H9 (cell line): ENCODE data around the gene RABGAP1L. TPM values are rescaled to one million over a fixed set of nuclear protein-coding genes. Genes with fewer than 3 reads are reported as not detected.

ENCODE experiments used
- DNase-seq: peaks from one replicate; pipeline ENCODE4 v3.0.0-alpha.2; 2017
- H2AFZ ChIP-seq: one replicate; pipeline ENCODE4 v1.6.1; 2013; ENCODE audit warnings: mild to moderate bottlenecking, low read length, control low read depth, moderate library complexity
- H2AK5ac ChIP-seq: 2 replicates; pipeline ENCODE4 v1.6.1; 2013; ENCODE audit warnings: low read length, control low read depth, mixed read lengths; ENCODE audit not compliant: insufficient read length
- H2BK120ac ChIP-seq: one replicate; pipeline ENCODE4 v1.6.1; 2013; ENCODE audit warnings: low read depth, mild to moderate bottlenecking, low read length, control low read depth, inconsistent platforms; ENCODE audit not compliant: poor library complexity, severe bottlenecking
- H2BK12ac ChIP-seq: 2 replicates; pipeline ENCODE4 v1.6.1; 2013; ENCODE audit warnings: low read length, control low read depth, mixed read lengths, low read depth; ENCODE audit not compliant: insufficient read length
- H2BK15ac ChIP-seq: 2 replicates; pipeline ENCODE4 v1.6.1; 2013; ENCODE audit warnings: low read depth, low read length, control low read depth
- H2BK20ac ChIP-seq: one replicate; pipeline ENCODE4 v1.6.1; 2013; ENCODE audit warnings: low read depth, mild to moderate bottlenecking, low read length, control low read depth, inconsistent platforms; ENCODE audit not compliant: poor library complexity, severe bottlenecking
- H2BK5ac ChIP-seq: 2 replicates; pipeline ENCODE4 v1.6.1; 2013; ENCODE audit warnings: low read length, control low read depth, mixed read lengths; ENCODE audit not compliant: insufficient read length
- H3K14ac ChIP-seq: 2 replicates; pipeline ENCODE4 v1.6.1; 2013; ENCODE audit warnings: low read length, control low read depth; ENCODE audit not compliant: insufficient read depth
- H3K18ac ChIP-seq: 2 replicates; pipeline ENCODE4 v1.6.1; 2013; ENCODE audit warnings: low read depth, mild to moderate bottlenecking, mixed read lengths, low read length, control low read depth; ENCODE audit not compliant: insufficient read length
- H3K23ac ChIP-seq: 2 replicates; pipeline ENCODE4 v1.6.1; 2013; ENCODE audit warnings: low read length, control low read depth, mixed read lengths, low read depth; ENCODE audit not compliant: insufficient read length
- H3K23me2 ChIP-seq: 2 replicates; pipeline ENCODE4 v1.6.1; 2013; ENCODE audit warnings: low read depth, mild to moderate bottlenecking, mixed read lengths, low read length, control low read depth; ENCODE audit not compliant: insufficient read length, poor library complexity, severe bottlenecking
- H3K27ac ChIP-seq: 2 replicates; pipeline ENCODE4 v1.5.1; 2013; ENCODE audit warnings: low read length, control low read depth, mixed read lengths, low read depth; ENCODE audit not compliant: insufficient read length
- H3K27me3 ChIP-seq: 2 replicates; pipeline ENCODE4 v1.6.1; 2013; ENCODE audit warnings: low read length, control low read depth, inconsistent platforms; ENCODE audit not compliant: insufficient read depth
- H3K4ac ChIP-seq: 2 replicates; pipeline ENCODE4 v1.6.1; 2013; ENCODE audit warnings: low read depth, mild to moderate bottlenecking, control low read depth, inconsistent platforms, low read length, moderate library complexity
- H3K4me1 ChIP-seq: 2 replicates; pipeline ENCODE4 v1.6.1; 2013; ENCODE audit warnings: low read length, control low read depth, inconsistent platforms; ENCODE audit not compliant: insufficient read depth
- H3K4me2 ChIP-seq: 2 replicates; pipeline ENCODE4 v1.6.1; 2013; ENCODE audit warnings: low read length, control low read depth, mixed read lengths; ENCODE audit not compliant: insufficient read length, insufficient read depth
- H3K56ac ChIP-seq: 2 replicates; pipeline ENCODE4 v1.6.1; 2013; ENCODE audit warnings: low read depth, mild to moderate bottlenecking, mixed read lengths, low read length, control low read depth; ENCODE audit not compliant: insufficient read length
- H3K79me1 ChIP-seq: 2 replicates; pipeline ENCODE4 v1.6.1; 2013; ENCODE audit warnings: low read depth, mild to moderate bottlenecking, moderate library complexity, low read length, control low read depth, inconsistent platforms; ENCODE audit not compliant: insufficient read depth, poor library complexity, severe bottlenecking
- H3K79me2 ChIP-seq: 2 replicates; pipeline ENCODE4 v1.6.1; 2013; ENCODE audit warnings: low read length, control low read depth, inconsistent platforms; ENCODE audit not compliant: insufficient read depth
- H3K9ac ChIP-seq: 2 replicates; pipeline ENCODE4 v1.6.1; 2013; ENCODE audit warnings: low read length, control low read depth, mixed read lengths; ENCODE audit not compliant: insufficient read length; ENCODE audit errors: extremely low read depth
- H3K9me3 ChIP-seq: one replicate; pipeline ENCODE4 v1.6.1; 2013; ENCODE audit warnings: low read depth, low read length, inconsistent platforms; ENCODE audit not compliant: control insufficient read depth
- H3T11ph ChIP-seq: one replicate; pipeline ENCODE4 v1.6.1; 2013; ENCODE audit warnings: mild to moderate bottlenecking, low read length, control low read depth, inconsistent platforms
- H4K20me1 ChIP-seq: one replicate; pipeline ENCODE4 v1.6.1; 2013; ENCODE audit not compliant: control insufficient read depth, insufficient read length, insufficient read depth
- H4K5ac ChIP-seq: 2 replicates; pipeline ENCODE4 v1.6.1; 2013; ENCODE audit warnings: low read depth, mild to moderate bottlenecking, mixed read lengths, low read length, control low read depth; ENCODE audit not compliant: insufficient read length
- H4K8ac ChIP-seq: replicated peaks from 2 replicates; pipeline ENCODE4 v1.6.1; 2013; ENCODE audit warnings: low read length, control low read depth, mixed read lengths, low read depth; ENCODE audit not compliant: insufficient read length
- H4K91ac ChIP-seq: 2 replicates; pipeline ENCODE4 v1.6.1; 2013; ENCODE audit warnings: low read depth, mild to moderate bottlenecking, moderate library complexity, mixed read lengths, low read length, control low read depth; ENCODE audit not compliant: insufficient read length
- H3K27ac Mint-ChIP-seq, 3 experiments: 2 replicates in 2 of 3; 3 replicates in 1 of 3; pipeline ENCODE4 v1.8.0; 2020 to 2021; ENCODE audit warnings: mixed read lengths in 3 of 3, mild to moderate bottlenecking in 1 of 3, moderate library complexity in 1 of 3
- H3K27me3 Mint-ChIP-seq: 2 replicates; pipeline ENCODE4 v1.8.0; 2021; ENCODE audit warnings: low read depth, mild to moderate bottlenecking, moderate library complexity, mixed read lengths
- H3K36me3 Mint-ChIP-seq, 3 experiments: 2 replicates in 2 of 3; 3 replicates in 1 of 3; pipeline ENCODE4 v1.8.0; 2020 to 2021; ENCODE audit warnings: low read depth in 3 of 3, mixed read lengths in 3 of 3; ENCODE audit not compliant: insufficient read depth in 1 of 3
- H3K4me1 Mint-ChIP-seq, 2 experiments: 2 replicates each; pipeline ENCODE4 v1.8.0; 2020; ENCODE audit warnings: mixed read lengths in 2 of 2
- H3K4me3 Mint-ChIP-seq, 2 experiments: 2 replicates in 1 of 2; 3 replicates in 1 of 2; pipeline ENCODE4 v1.8.0; 2020 to 2021; ENCODE audit warnings: mild to moderate bottlenecking in 2 of 2, mixed read lengths in 2 of 2, moderate library complexity in 1 of 2
- H3K9me3 Mint-ChIP-seq, 2 experiments: 2 replicates in 1 of 2; 3 replicates in 1 of 2; pipeline ENCODE4 v1.8.0; 2020; ENCODE audit warnings: mild to moderate bottlenecking in 2 of 2, mixed read lengths in 2 of 2, moderate library complexity in 1 of 2
- WGBS: extraction: QIAGEN DNeasy Blood & Tissue Kit; methylation state at CpG from one replicate; pipeline ENCODE4 v1.1.7; 2013; ENCODE audit warnings: missing lambda C conversion rate, low lambda C conversion rate, mixed read lengths; ENCODE audit not compliant: insufficient read length; ENCODE audit errors: extremely low coverage; 5-methylcytosine and 5-hydroxymethylcytosine counted together
- total RNA-seq: library from RNA; stranded (reverse); gene quantifications from 2 replicates; pipeline ENCODE4 v1.2.1, GENCODE V29; 2021
- TF ChIP-seq, protein P1 (sequence below): fragments of 200-600 bp; sonication (generic); conservative IDR thresholded peaks from 3 replicates; pipeline ENCODE4 v1.8.0; 2021; ENCODE audit warnings: antibody characterized with exemption, mild to moderate bottlenecking

Gene RABGAP1L
- total RNA-seq, 1 experiment from 2014 or later: 147 TPM

DNA sequence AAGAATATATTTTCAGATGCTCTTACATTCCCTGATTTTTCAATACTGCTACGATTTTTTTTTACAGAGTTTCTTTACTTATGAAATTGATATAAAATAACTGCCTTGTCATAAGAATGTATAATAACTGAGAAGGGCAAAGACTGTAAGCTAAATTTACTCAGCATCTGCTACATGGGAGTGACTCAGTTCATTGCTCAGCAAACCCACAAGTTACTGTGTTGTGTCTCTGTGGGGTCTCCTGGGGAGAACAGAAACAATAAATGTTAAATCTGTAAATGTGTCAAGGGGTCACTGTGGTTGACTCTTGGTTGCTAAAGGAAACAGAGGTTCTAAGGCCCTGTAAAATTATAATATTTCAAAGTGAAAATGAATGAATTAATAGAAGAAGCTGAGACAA, 630.1 kb downstream of the RABGAP1L start:
- no peak overlapping the region for H3K4me2 ChIP-seq
- WGBS: no CpG with 5 or more reads among the region's 1 CpG

More for the DNA sequence above, 630.1 kb downstream of the RABGAP1L start:
- Histone ChIP-seq H3K27ac (no peak overlapping the region), H2BK12ac (no peak overlapping the region), H2BK120ac (no peak overlapping the region), H4K5ac (no peak overlapping the region), H3K56ac (no peak overlapping the region), H3K9me3 (no peaks in the 10 kb centered on the region), H2BK15ac (no peak overlapping the region), H4K91ac (no peak overlapping the region), H3K23ac (no peak overlapping the region), H2AFZ (no peak overlapping the region), H2BK5ac (no peak overlapping the region), H4K20me1 (no peaks in the 10 kb centered on the region), H3K9ac (no peak overlapping the region), H3K18ac (no peak overlapping the region), H3K14ac (no peak overlapping the region), H3K23me2 (no peaks in the 10 kb centered on the region), H3K79me2 (no peaks in the 10 kb centered on the region), H2AK5ac (no peak overlapping the region), H4K8ac (no peak overlapping the region), H3K4ac (no peak overlapping the region), H3K4me1 (no peaks in the 10 kb centered on the region), H3K79me1 (no peaks in the 10 kb centered on the region), H3K27me3 (no peaks in the 10 kb centered on the region), H2BK20ac (no peak overlapping the region), H3T11ph (no peak overlapping the region)
- peaks cover 8% of the 10 kb centered on the region in 2 experiments; a peak in 2 of 4 replicates for H3K4me1 Mint-ChIP-seq
- TF ChIP-seq, protein P1, sequence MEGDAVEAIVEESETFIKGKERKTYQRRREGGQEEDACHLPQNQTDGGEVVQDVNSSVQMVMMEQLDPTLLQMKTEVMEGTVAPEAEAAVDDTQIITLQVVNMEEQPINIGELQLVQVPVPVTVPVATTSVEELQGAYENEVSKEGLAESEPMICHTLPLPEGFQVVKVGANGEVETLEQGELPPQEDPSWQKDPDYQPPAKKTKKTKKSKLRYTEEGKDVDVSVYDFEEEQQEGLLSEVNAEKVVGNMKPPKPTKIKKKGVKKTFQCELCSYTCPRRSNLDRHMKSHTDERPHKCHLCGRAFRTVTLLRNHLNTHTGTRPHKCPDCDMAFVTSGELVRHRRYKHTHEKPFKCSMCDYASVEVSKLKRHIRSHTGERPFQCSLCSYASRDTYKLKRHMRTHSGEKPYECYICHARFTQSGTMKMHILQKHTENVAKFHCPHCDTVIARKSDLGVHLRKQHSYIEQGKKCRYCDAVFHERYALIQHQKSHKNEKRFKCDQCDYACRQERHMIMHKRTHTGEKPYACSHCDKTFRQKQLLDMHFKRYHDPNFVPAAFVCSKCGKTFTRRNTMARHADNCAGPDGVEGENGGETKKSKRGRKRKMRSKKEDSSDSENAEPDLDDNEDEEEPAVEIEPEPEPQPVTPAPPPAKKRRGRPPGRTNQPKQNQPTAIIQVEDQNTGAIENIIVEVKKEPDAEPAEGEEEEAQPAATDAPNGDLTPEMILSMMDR: no peak
- no peaks in the 10 kb centered on the region for H3K27me3 Mint-ChIP-seq
- no peaks in the 10 kb centered on the region for H3K9me3 Mint-ChIP-seq
- no peaks in the 10 kb centered on the region for H3K36me3 Mint-ChIP-seq
- H3K27ac Mint-ChIP-seq: peak overlapping the region in 1 of 3 experiments; percentile 63; a peak in 2 of 7 replicates
- no peak for DNase-seq
- no peak overlapping the region for H3K4me3 Mint-ChIP-seq
